Calu3 (cell line): Measurements from ENCODE around the gene CCDC141. TPM values are rescaled to one million over a fixed set of nuclear protein-coding genes. Genes with fewer than 3 reads are reported as not detected.

Source experiments
- BruUV-seq: library from RNA; stranded (reverse); fragments of 400-500 nt; replicated peaks from 2 replicates; lab custom pipeline; 2021; lab: Mats Ljungman, UMichigan
- CTCF ChIA-PET: fragments of 300-600 bp; sonication (Branson Sonifier 250); formaldehyde crosslinking; loops from one replicate; lab custom pipeline; 2022; ENCODE audit warnings: antibody characterized with exemption; lab: Charles Lee
- DNase-seq: peaks from one replicate; pipeline ENCODE4 v3.0.0; 2022
- H3K27ac Mint-ChIP-seq: one replicate; pipeline ENCODE4 v1.8.0; 2022; ENCODE audit warnings: mixed read lengths; ENCODE audit not compliant: unreplicated experiment
- H3K27me3 Mint-ChIP-seq: one replicate; pipeline ENCODE4 v1.8.0; 2022; ENCODE audit warnings: mixed read lengths; ENCODE audit not compliant: unreplicated experiment
- H3K36me3 Mint-ChIP-seq: one replicate; pipeline ENCODE4 v1.8.0; 2022; ENCODE audit warnings: mild to moderate bottlenecking, moderate library complexity, mixed read lengths; ENCODE audit not compliant: insufficient read depth, unreplicated experiment
- H3K4me1 Mint-ChIP-seq: one replicate; pipeline ENCODE4 v1.8.0; 2022; ENCODE audit warnings: mild to moderate bottlenecking, low read depth, mixed read lengths; ENCODE audit not compliant: unreplicated experiment
- H3K4me3 Mint-ChIP-seq: one replicate; pipeline ENCODE4 v1.8.0; 2022; ENCODE audit warnings: mild to moderate bottlenecking, low read depth, moderate library complexity, mixed read lengths; ENCODE audit not compliant: unreplicated experiment
- H3K9me3 Mint-ChIP-seq: one replicate; pipeline ENCODE4 v1.8.0; 2022; ENCODE audit warnings: low read depth, mixed read lengths; ENCODE audit not compliant: unreplicated experiment
- CTCF ChIP-seq: fragments of 200-600 bp; IDR thresholded peaks from one replicate; pipeline ENCODE4 v1.8.0; 2022; ENCODE audit warnings: antibody characterized with exemption; ENCODE audit not compliant: unreplicated experiment
- intact Hi-C: fragments of 100-400 bp; cut with micrococcal nuclease; formaldehyde crosslinking; loops from one replicate; pipeline ENCODE4 v1.10.0; 2022; ENCODE audit not compliant: unreplicated experiment
- total RNA-seq: library from RNA; stranded (reverse); gene quantifications from 2 replicates; pipeline ENCODE4 v1.2.3, GENCODE V29; 2022

CCDC141 gene
- total RNA-seq, 1 experiment from 2014 or later, result 0.07 TPM

GRCh38 chr2:178833382-178833781 is 216.6 kb downstream of the CCDC141 start:
- Mint-ChIP-seq H3K27ac (no peak overlapping the region), H3K4me1 (peaks cover 13% of the 10 kb centered on the region), H3K27me3 (peaks cover 14% of the 10 kb centered on the region), H3K9me3 (no peaks in the 10 kb centered on the region), H3K4me3 (no peak overlapping the region), H3K36me3 (no peaks in the 10 kb centered on the region)
- no peak for TF ChIP-seq CTCF
- no TSS peak for BruUV-seq
- CTCF ChIA-PET, result no interaction called here
- DNase-seq, result no peak
- intact Hi-C loops, result no loop called here

- no peaks in the 10 kb centered on the region for H3K27me3 Mint-ChIP-seq
- H3K4me1 Mint-ChIP-seq, result peaks cover 24% of the 10 kb centered on the region
- no peak for DNase-seq
- CTCF ChIA-PET, result no interaction called here
- H3K4me3 Mint-ChIP-seq, result no peak overlapping the region
- no peaks in the 10 kb centered on the region for H3K36me3 Mint-ChIP-seq
- intact Hi-C loops, result no loop called here
- no peak for TF ChIP-seq CTCF
- no TSS peak for BruUV-seq
- H3K9me3 Mint-ChIP-seq, result no peaks in the 10 kb centered on the region
- no peak overlapping the region for H3K27ac Mint-ChIP-seq
Measured at GRCh38 chr2:178830451-178830850, 219.5 kb downstream of the CCDC141 start.

GRCh38 chr2:178829981-178830380 is 220.0 kb downstream of the CCDC141 start:
- H3K27me3 Mint-ChIP-seq, result no peaks in the 10 kb centered on the region
- no peak for DNase-seq
- intact Hi-C loops, result no loop called here
- BruUV-seq, result no TSS peak
- no peaks in the 10 kb centered on the region for H3K36me3 Mint-ChIP-seq
- H3K27ac Mint-ChIP-seq, result no peak overlapping the region
- no peaks in the 10 kb centered on the region for H3K9me3 Mint-ChIP-seq
- H3K4me3 Mint-ChIP-seq, result no peak overlapping the region
- CTCF ChIA-PET, result no interaction called here
- TF ChIP-seq CTCF, result no peak
- H3K4me1 Mint-ChIP-seq, result peaks cover 24% of the 10 kb centered on the region

GRCh38 chr2:178829299-178829960 is 220.5 kb downstream of the CCDC141 start:
- Mint-ChIP-seq H3K27ac (no peak overlapping the region), H3K4me3 (no peak overlapping the region), H3K27me3 (no peaks in the 10 kb centered on the region), H3K36me3 (no peaks in the 10 kb centered on the region), H3K4me1 (peaks cover 24% of the 10 kb centered on the region), H3K9me3 (no peaks in the 10 kb centered on the region)
- no peak for TF ChIP-seq CTCF
- BruUV-seq, result no TSS peak
- intact Hi-C loops, result no loop called here
- no peak for DNase-seq
- CTCF ChIA-PET, result no interaction called here
